Activated CD8-positive, alpha-beta T cell treated with anti-CD3 and anti-CD28 coated beads, Interleukin-2, amount 10 ng/mL, durations not matched to agents 7 days and 5 days (primary cell): Measurements from ENCODE around the gene ASMTL. TPM values are rescaled to one million over a fixed set of nuclear protein-coding genes. Genes with fewer than 3 reads are reported as not detected.
"Not testable (repeated sequence)": the region's sequence is repeated elsewhere in the genome, so short reads cannot be mapped to it uniquely, and the experiment has no call there.

Experiments used
- ATAC-seq: fragments of 150-1000 bp; cut with Tn5 transposase; one replicate; pipeline ENCODE4 v1.10.0; 2021; ENCODE audit warnings: moderate library complexity
- CTCF ChIA-PET: fragments of 350-600 bp; sonication (Branson Sonifier 250); formaldehyde crosslinking; loops from one replicate; lab custom pipeline; 2021; ENCODE audit warnings: antibody characterized with exemption; lab: Charles Lee
- POLR2A ChIA-PET: fragments of 350-600 bp; sonication (Branson Sonifier 250); formaldehyde crosslinking; loops from one replicate; lab custom pipeline; 2021; ENCODE audit warnings: antibody characterized with exemption; lab: Charles Lee
- DNase-seq: peaks from one replicate; pipeline ENCODE4 v3.0.0-alpha.2; 2020
- H3K27ac Mint-ChIP-seq: one replicate; pipeline ENCODE4 v1.8.0; 2021; ENCODE audit warnings: mild to moderate bottlenecking, mixed read lengths
- H3K27me3 Mint-ChIP-seq: one replicate; pipeline ENCODE4 v1.8.0; 2021; ENCODE audit warnings: low read depth, mixed read lengths
- H3K36me3 Mint-ChIP-seq: one replicate; pipeline ENCODE4 v1.8.0; 2021; ENCODE audit warnings: low read depth, mixed read lengths
- H3K4me1 Mint-ChIP-seq: one replicate; pipeline ENCODE4 v1.8.0; 2021; ENCODE audit warnings: low read depth, mixed read lengths
- H3K4me3 Mint-ChIP-seq: one replicate; pipeline ENCODE4 v1.8.0; 2021; ENCODE audit warnings: mild to moderate bottlenecking, mixed read lengths
- H3K9me3 Mint-ChIP-seq: one replicate; pipeline ENCODE4 v1.8.0; 2022; ENCODE audit warnings: mixed read lengths; ENCODE audit not compliant: insufficient read depth
- total RNA-seq, 2 experiments: library from RNA; stranded (reverse); gene quantifications; one replicate each; pipeline ENCODE4 v1.2.3, GENCODE V29; 2021

Gene ASMTL
- total RNA-seq, 2 experiments from 2014 or later, result 45.3 to 45.9 TPM

- Mint-ChIP-seq H3K27ac (peak overlapping the region; percentile 61), H3K4me1 (peaks cover 56% of the 10 kb centered on the region), H3K9me3 (peaks cover 11% of the 10 kb centered on the region), H3K36me3 (peaks cover 55% of the 10 kb centered on the region)
- CTCF ChIA-PET, POLR2A ChIA-PET, ATAC-seq, DNase-seq, H3K4me3 Mint-ChIP-seq, H3K27me3 Mint-ChIP-seq: not testable (repeated sequence)
Observed at GRCh38 chrX:1489354-1489753, 36.6 kb upstream of the ASMTL start.

GRCh38 chrX:1488745-1489144 lies 36.0 kb upstream of the ASMTL start:
- Mint-ChIP-seq H3K9me3 (peaks cover 11% of the 10 kb centered on the region), H3K27ac (peak overlapping the region; percentile 78), H3K4me1 (peaks cover 56% of the 10 kb centered on the region), H3K36me3 (peaks cover 60% of the 10 kb centered on the region), H3K27me3 (no peaks in the 10 kb centered on the region), H3K4me3 (no peak overlapping the region)
- ATAC-seq (no peak), DNase-seq (no peak)
- CTCF ChIA-PET, result no interaction called here
- POLR2A ChIA-PET, result no interaction called here

- POLR2A ChIA-PET, result no interaction called here
- CTCF ChIA-PET, result no interaction called here
- peaks cover 63% of the 10 kb centered on the region for H3K36me3 Mint-ChIP-seq
- peaks cover 11% of the 10 kb centered on the region for H3K9me3 Mint-ChIP-seq
- peaks cover 57% of the 10 kb centered on the region for H3K4me1 Mint-ChIP-seq
- peak overlapping the region; percentile 78 for H3K27ac Mint-ChIP-seq
- H3K27me3 Mint-ChIP-seq, result no peaks in the 10 kb centered on the region
- ATAC-seq (no peak), DNase-seq (no peak)
- no peak overlapping the region for H3K4me3 Mint-ChIP-seq
Observed at GRCh38 chrX:1488141-1488540, 35.4 kb upstream of the ASMTL start.

- Mint-ChIP-seq H3K4me3 (no peak overlapping the region), H3K27me3 (no peaks in the 10 kb centered on the region), H3K4me1 (peaks cover 55% of the 10 kb centered on the region), H3K27ac (no peak overlapping the region), H3K36me3 (peaks cover 67% of the 10 kb centered on the region), H3K9me3 (peaks cover 11% of the 10 kb centered on the region)
- ChIA-PET CTCF (no interaction called here), POLR2A (no interaction called here)
- ATAC-seq, result no peak
- DNase-seq, result no peak
Observed at GRCh38 chrX:1487401-1487800, 34.7 kb upstream of the ASMTL start.

GRCh38 chrX:1486749-1487361 lies 34.1 kb upstream of the ASMTL start:
- Mint-ChIP-seq H3K27me3 (no peaks in the 10 kb centered on the region), H3K9me3 (peaks cover 11% of the 10 kb centered on the region), H3K4me3 (no peak overlapping the region), H3K27ac (no peak overlapping the region), H3K36me3 (peaks cover 65% of the 10 kb centered on the region), H3K4me1 (peaks cover 55% of the 10 kb centered on the region)
- ChIA-PET POLR2A (no interaction called here), CTCF (no interaction called here)
- DNase-seq (peak; percentile 18), ATAC-seq (no peak)

GRCh38 chrX:1486177-1486576 lies 33.5 kb upstream of the ASMTL start:
- peaks cover 65% of the 10 kb centered on the region for H3K36me3 Mint-ChIP-seq
- CTCF ChIA-PET, result no interaction called here
- H3K9me3 Mint-ChIP-seq, result peaks cover 7% of the 10 kb centered on the region
- DNase-seq, result peak; percentile 15
- no peak overlapping the region for H3K27ac Mint-ChIP-seq
- H3K4me1 Mint-ChIP-seq, result peaks cover 57% of the 10 kb centered on the region
- H3K27me3 Mint-ChIP-seq, result no peaks in the 10 kb centered on the region
- no peak overlapping the region for H3K4me3 Mint-ChIP-seq
- POLR2A ChIA-PET, result no interaction called here
- ATAC-seq, result no peak

- Mint-ChIP-seq H3K27ac (no peak overlapping the region), H3K4me1 (peaks cover 69% of the 10 kb centered on the region), H3K9me3 (peaks cover 9% of the 10 kb centered on the region), H3K36me3 (peaks cover 73% of the 10 kb centered on the region), H3K27me3 (no peaks in the 10 kb centered on the region), H3K4me3 (no peak overlapping the region)
- CTCF ChIA-PET, result no interaction called here
- POLR2A ChIA-PET, result no interaction called here
- ATAC-seq, result no peak
- DNase-seq, result peak; percentile 19
Observed at GRCh38 chrX:1485033-1485432, 32.3 kb upstream of the ASMTL start.

- H3K27me3 Mint-ChIP-seq, result no peaks in the 10 kb centered on the region
- DNase-seq (peak; percentile 11), ATAC-seq (no peak)
- H3K36me3 Mint-ChIP-seq, result peaks cover 77% of the 10 kb centered on the region
- H3K27ac Mint-ChIP-seq, result peak overlapping the region; percentile 88
- ChIA-PET POLR2A (no interaction called here), CTCF (no interaction called here)
- no peak overlapping the region for H3K4me3 Mint-ChIP-seq
- H3K4me1 Mint-ChIP-seq, result peaks cover 73% of the 10 kb centered on the region
- peaks cover 13% of the 10 kb centered on the region for H3K9me3 Mint-ChIP-seq
Observed at GRCh38 chrX:1484638-1485019, 31.9 kb upstream of the ASMTL start.

- peaks cover 15% of the 10 kb centered on the region for H3K9me3 Mint-ChIP-seq
- H3K27me3 Mint-ChIP-seq, result no peaks in the 10 kb centered on the region
- peaks cover 78% of the 10 kb centered on the region for H3K4me1 Mint-ChIP-seq
- ChIA-PET CTCF (no interaction called here), POLR2A (no interaction called here)
- peaks cover 78% of the 10 kb centered on the region for H3K36me3 Mint-ChIP-seq
- H3K4me3 Mint-ChIP-seq, result no peak overlapping the region
- no peak for ATAC-seq
- H3K27ac Mint-ChIP-seq, result peak overlapping the region; percentile 88
- DNase-seq, result peak; percentile 20
Observed at GRCh38 chrX:1483843-1484637, 31.3 kb upstream of the ASMTL start.

GRCh38 chrX:1482530-1482928 lies 29.8 kb upstream of the ASMTL start:
- CTCF ChIA-PET, DNase-seq, POLR2A ChIA-PET, H3K27me3 Mint-ChIP-seq, ATAC-seq: not testable (repeated sequence)
- peak overlapping the region; percentile 99 for H3K27ac Mint-ChIP-seq
- H3K4me3 Mint-ChIP-seq, result peak overlapping the region; percentile 82
- peaks cover 84% of the 10 kb centered on the region for H3K4me1 Mint-ChIP-seq
- H3K36me3 Mint-ChIP-seq, result peaks cover 77% of the 10 kb centered on the region
- peaks cover 17% of the 10 kb centered on the region for H3K9me3 Mint-ChIP-seq

- H3K4me1 Mint-ChIP-seq, result peaks cover 84% of the 10 kb centered on the region
- peak overlapping the region; percentile 82 for H3K4me3 Mint-ChIP-seq
- peak overlapping the region; percentile 99 for H3K27ac Mint-ChIP-seq
- peak; percentile 88 for ATAC-seq
- ChIA-PET POLR2A (no interaction called here), CTCF (no interaction called here)
- peaks cover 17% of the 10 kb centered on the region for H3K9me3 Mint-ChIP-seq
- peaks cover 77% of the 10 kb centered on the region for H3K36me3 Mint-ChIP-seq
- H3K27me3 Mint-ChIP-seq, result no peaks in the 10 kb centered on the region
- peak; percentile 91 for DNase-seq
Observed at GRCh38 chrX:1481636-1482529, 29.2 kb upstream of the ASMTL start.
